Mucosa of rectum (tissue), 2 donors: ENCODE data around the gene RNASE13.

Source experiments
- H3K27ac ChIP-seq, 2 donors: one replicate each; pipeline ENCODE4 v1.7.0; 2013; ENCODE audit warnings: inconsistent platforms in 2 of 2, low read depth in 2 of 2, low read length in 2 of 2
- H3K27me3 ChIP-seq, 2 donors: one replicate each; pipeline ENCODE4 v1.7.0; 2013; ENCODE audit warnings: low read length in 2 of 2; ENCODE audit not compliant: control insufficient read depth in 2 of 2, insufficient read depth in 2 of 2
- H3K36me3 ChIP-seq, 2 donors: one replicate each; pipeline ENCODE4 v1.7.0; 2013; ENCODE audit warnings: low read length in 2 of 2; ENCODE audit not compliant: control insufficient read depth in 2 of 2, insufficient read depth in 2 of 2
- H3K4me1 ChIP-seq, 2 donors: one replicate each; pipeline ENCODE4 v1.7.0; 2013; ENCODE audit warnings: low read length in 2 of 2, mild to moderate bottlenecking in 1 of 2; ENCODE audit not compliant: control insufficient read depth in 2 of 2, insufficient read depth in 2 of 2
- H3K4me3 ChIP-seq, 2 donors: one replicate each; pipeline ENCODE4 v1.7.0; 2013; ENCODE audit warnings: low read length in 2 of 2
- H3K9ac ChIP-seq, 2 donors: one replicate each; pipeline ENCODE4 v1.7.0; 2013; ENCODE audit warnings: low read length in 2 of 2, low read depth in 1 of 2, mild to moderate bottlenecking in 1 of 2
- H3K9me3 ChIP-seq, 2 donors: one replicate each; pipeline ENCODE4 v1.7.0; 2013; ENCODE audit warnings: low read length in 2 of 2; ENCODE audit not compliant: control insufficient read depth in 2 of 2
- donor health status: healthy.
- donor health status: Normal muscosa, but diverticular disease.

Gene RNASE13

GRCh38 chr14:21066882-21067502 lies 32.4 kb upstream of the RNASE13 start:
- Histone ChIP-seq H3K27ac (no peak overlapping the region), H3K27me3 (no peaks in the 10 kb centered on the region), H3K9me3 (no peaks in the 10 kb centered on the region), H3K4me3 (no peak overlapping the region), H3K4me1 (peaks cover 25% of the 10 kb centered on the region in 2 donors), H3K9ac (no peak overlapping the region), H3K36me3 (no peaks in the 10 kb centered on the region)

- H3K27ac ChIP-seq = peak overlapping the region in 1 of 2 donors; percentile 48
Measured at GRCh38 chr14:21063479-21063878, 28.9 kb upstream of the RNASE13 start.

GRCh38 chr14:21061347-21061668 lies 26.7 kb upstream of the RNASE13 start:
- H3K36me3 ChIP-seq = no peaks in the 10 kb centered on the region
- H3K4me3 ChIP-seq = peak overlapping the region in 1 of 2 donors; percentile 32
- no peaks in the 10 kb centered on the region for H3K27me3 ChIP-seq
- peaks cover 7 to 13% of the 10 kb centered on the region in 2 donors for H3K4me1 ChIP-seq
- no peaks in the 10 kb centered on the region for H3K9me3 ChIP-seq
- H3K27ac ChIP-seq = peak overlapping the region; percentile 59 to 81
- H3K9ac ChIP-seq = no peak overlapping the region

More at GRCh38 chr14:21063479-21063878, 28.9 kb upstream of the RNASE13 start:
- Histone ChIP-seq H3K27me3 (no peaks in the 10 kb centered on the region), H3K4me1 (peaks cover 6 to 9% of the 10 kb centered on the region in 2 donors), H3K36me3 (no peaks in the 10 kb centered on the region), H3K4me3 (no peak overlapping the region), H3K9me3 (no peaks in the 10 kb centered on the region), H3K9ac (no peak overlapping the region)

GRCh38 chr14:21060614-21061346 lies 26.2 kb upstream of the RNASE13 start:
- Histone ChIP-seq H3K9ac (peak overlapping the region in 1 of 2 donors; percentile 27), H3K27ac (peak overlapping the region; percentile 59 to 81), H3K36me3 (no peaks in the 10 kb centered on the region), H3K27me3 (no peaks in the 10 kb centered on the region), H3K4me3 (peak overlapping the region in 1 of 2 donors; percentile 58), H3K4me1 (peaks cover 10 to 16% of the 10 kb centered on the region in 2 donors), H3K9me3 (no peaks in the 10 kb centered on the region)

- H3K9me3 ChIP-seq = no peaks in the 10 kb centered on the region
- H3K4me3 ChIP-seq = peak overlapping the region; percentile 14 to 58
- H3K9ac ChIP-seq = peak overlapping the region; percentile 27 to 41
- peak overlapping the region; percentile 59 to 81 for H3K27ac ChIP-seq
- H3K36me3 ChIP-seq = no peaks in the 10 kb centered on the region
- H3K4me1 ChIP-seq = peaks cover 16% of the 10 kb centered on the region in 2 donors
- H3K27me3 ChIP-seq = no peaks in the 10 kb centered on the region
Measured at GRCh38 chr14:21059842-21060613, 25.4 kb upstream of the RNASE13 start.

GRCh38 chr14:21058903-21059302 lies 24.3 kb upstream of the RNASE13 start:
- Histone ChIP-seq H3K27ac (peak overlapping the region in 1 of 2 donors; percentile 5), H3K4me3 (no peak overlapping the region), H3K27me3 (no peaks in the 10 kb centered on the region), H3K9ac (no peak overlapping the region), H3K9me3 (no peaks in the 10 kb centered on the region), H3K36me3 (no peaks in the 10 kb centered on the region), H3K4me1 (peaks cover 18 to 27% of the 10 kb centered on the region in 2 donors)

GRCh38 chr14:21057803-21058675 lies 23.4 kb upstream of the RNASE13 start, which contains the start of gene RNASE8:
Gene RNASE8 (plus strand): TSS chr14:21057822. CDS start chr14:21057893, 71 bp downstream.
- no peaks in the 10 kb centered on the region for H3K36me3 ChIP-seq
- peak within 1 kb of the TSS; percentile 75 to 88 for H3K27ac ChIP-seq
- H3K9me3 ChIP-seq = no peaks in the 10 kb centered on the region
- H3K4me3 ChIP-seq = no peak within 1 kb of the TSS
- no peaks in the 10 kb centered on the region for H3K27me3 ChIP-seq
- H3K9ac ChIP-seq = no peak within 1 kb of the TSS
- peaks cover 20 to 33% of the 10 kb centered on the region in 2 donors for H3K4me1 ChIP-seq

- Histone ChIP-seq H3K27me3 (no peaks in the 10 kb centered on the region), H3K36me3 (no peaks in the 10 kb centered on the region), H3K4me3 (no peak overlapping the region), H3K4me1 (peaks cover 20 to 30% of the 10 kb centered on the region in 2 donors), H3K9ac (no peak overlapping the region), H3K9me3 (no peaks in the 10 kb centered on the region), H3K27ac (peak overlapping the region; percentile 75 to 88)
Measured at GRCh38 chr14:21056520-21057163, 22.0 kb upstream of the RNASE13 start.

- no peak overlapping the region for H3K9ac ChIP-seq
- H3K36me3 ChIP-seq = no peaks in the 10 kb centered on the region
- H3K4me3 ChIP-seq = peak overlapping the region in 1 of 2 donors; percentile 26
- peak overlapping the region; percentile 84 to 88 for H3K27ac ChIP-seq
- no peaks in the 10 kb centered on the region for H3K9me3 ChIP-seq
- peaks cover 20 to 30% of the 10 kb centered on the region in 2 donors for H3K4me1 ChIP-seq
- no peaks in the 10 kb centered on the region for H3K27me3 ChIP-seq
Measured at GRCh38 chr14:21055432-21056117, 21.0 kb upstream of the RNASE13 start.
